HEK293 (cell line): ENCODE measurements around the gene AMN.

Experiments used
- CTCF ChIA-PET: fragments of 350-600 bp; formaldehyde crosslinking; extraction: SDS; loops from one replicate; lab custom pipeline; 2021; ENCODE audit warnings: antibody characterized with exemption; lab: Yijun Ruan, JAX
- POLR2A ChIA-PET: fragments of 300-600 bp; formaldehyde crosslinking; extraction: SDS; loops from one replicate; lab custom pipeline; 2020; ENCODE audit warnings: antibody characterized with exemption, inconsistent platforms; lab: Yijun Ruan, JAX
- H3K27ac ChIP-seq: fragments of 200-500 bp; sonication (Bioruptor generic); 2 replicates; pipeline ENCODE4 v1.5.1; 2014; ENCODE audit warnings: low read depth, low read length, control low read depth, inconsistent platforms; ENCODE audit errors: extremely low read depth
- H3K36me3 ChIP-seq, 2 experiments: fragments of 200-500 bp in 1 of 2; sonication (Bioruptor generic) in 1 of 2; 1 replicate in 1 of 2; 2 replicates in 1 of 2; pipeline ENCODE4 v1.5.1; 2014 to 2017; ENCODE audit warnings: inconsistent platforms in 2 of 2, low read length in 2 of 2; ENCODE audit not compliant: control insufficient read depth in 2 of 2, insufficient read depth in 1 of 2
- H3K4me1 ChIP-seq: fragments of 200-500 bp; sonication (Bioruptor generic); 2 replicates; pipeline ENCODE4 v1.5.1; 2014; ENCODE audit warnings: mild to moderate bottlenecking, low read length, inconsistent platforms; ENCODE audit not compliant: control insufficient read depth, insufficient read depth
- H3K4me3 ChIP-seq: 2 replicates; pipeline ENCODE4 v1.5.1; 2011; ENCODE audit warnings: low read depth, mild to moderate bottlenecking, control low read depth, low read length, moderate library complexity
- H3K9me3 ChIP-seq: fragments of 200-500 bp; sonication (Bioruptor generic); 2 replicates; pipeline ENCODE4 v1.5.1; 2014; ENCODE audit warnings: low read depth, low read length, inconsistent platforms; ENCODE audit not compliant: control insufficient read depth, insufficient read depth
- BCL11B ChIP-seq: fragments of 450-650 bp; formaldehyde crosslinking; IDR thresholded peaks from 2 replicates; pipeline ENCODE4 v1.5.1; 2016; ENCODE audit warnings: low read depth, missing biosample characterization, missing genetic modification characterization
- KLF9 ChIP-seq: fragments of 450-650 bp; formaldehyde crosslinking; IDR thresholded peaks from 2 replicates; pipeline ENCODE4 v1.5.1; 2016; ENCODE audit warnings: missing biosample characterization, missing genetic modification characterization, low read depth
- TRIM28 ChIP-seq: IDR thresholded peaks from 2 replicates; pipeline ENCODE4 v1.6.1; 2011; ENCODE audit warnings: low read length, control low read depth, borderline replicate concordance
- ZFP41 ChIP-seq: fragments of 450-650 bp; formaldehyde crosslinking; IDR thresholded peaks from 2 replicates; pipeline ENCODE4 v1.5.1; 2016; ENCODE audit warnings: missing biosample characterization, missing genetic modification characterization, borderline replicate concordance
- ZNF114 ChIP-seq: fragments of 450-650 bp; formaldehyde crosslinking; IDR thresholded peaks from 2 replicates; pipeline ENCODE4 v1.5.0; 2017; ENCODE audit warnings: missing biosample characterization, missing genetic modification characterization
- ZNF121 ChIP-seq: fragments of 450-650 bp; formaldehyde crosslinking; IDR thresholded peaks from 2 replicates; pipeline ENCODE4 v1.5.1; 2016; ENCODE audit warnings: missing biosample characterization, missing genetic modification characterization
- ZNF514 ChIP-seq: fragments of 450-650 bp; formaldehyde crosslinking; IDR thresholded peaks from 2 replicates; pipeline ENCODE4 v1.5.1; 2016; ENCODE audit warnings: missing biosample characterization, missing genetic modification characterization
- ZNF530 ChIP-seq: fragments of 450-650 bp; formaldehyde crosslinking; IDR thresholded peaks from 2 replicates; pipeline ENCODE4 v1.5.1; 2016; ENCODE audit warnings: low read depth, missing biosample characterization, missing genetic modification characterization
- ZNF548 ChIP-seq: fragments of 450-650 bp; formaldehyde crosslinking; IDR thresholded peaks from 2 replicates; pipeline ENCODE4 v1.5.1; 2016; ENCODE audit warnings: missing biosample characterization, missing genetic modification characterization
- ZNF560 ChIP-seq: fragments of 450-650 bp; formaldehyde crosslinking; IDR thresholded peaks from 2 replicates; pipeline ENCODE4 v1.5.1; 2017; ENCODE audit warnings: missing biosample characterization, missing genetic modification characterization, borderline replicate concordance
- ZNF585B ChIP-seq: fragments of 450-650 bp; formaldehyde crosslinking; IDR thresholded peaks from 2 replicates; pipeline ENCODE4 v1.5.1; 2016; ENCODE audit warnings: missing biosample characterization, missing genetic modification characterization
- ZNF626 ChIP-seq: fragments of 450-650 bp; sonication (Bioruptor Pico); formaldehyde crosslinking; IDR thresholded peaks from 2 replicates; pipeline ENCODE4 v1.5.1; 2018; ENCODE audit warnings: missing biosample characterization, missing genetic modification characterization, inconsistent platforms
- ZNF660 ChIP-seq: fragments of 450-650 bp; IDR thresholded peaks from 2 replicates; pipeline ENCODE4 v1.5.1; 2018; ENCODE audit warnings: missing biosample characterization, mild to moderate bottlenecking, missing genetic modification characterization
- ZNF747 ChIP-seq: fragments of 450-650 bp; formaldehyde crosslinking; IDR thresholded peaks from 2 replicates; pipeline ENCODE4 v1.5.1; 2016; ENCODE audit warnings: missing biosample characterization, missing genetic modification characterization
- ZNF76 ChIP-seq: fragments of 450-650 bp; formaldehyde crosslinking; IDR thresholded peaks from 2 replicates; pipeline ENCODE4; 2016; ENCODE audit warnings: low read depth, missing biosample characterization, missing genetic modification characterization, borderline replicate concordance
- ZNF785 ChIP-seq: fragments of 450-650 bp; formaldehyde crosslinking; IDR thresholded peaks from 2 replicates; pipeline ENCODE4 v1.5.1; 2016; ENCODE audit warnings: missing biosample characterization, missing genetic modification characterization
- ZSCAN16 ChIP-seq: fragments of 450-650 bp; formaldehyde crosslinking; IDR thresholded peaks from 2 replicates; pipeline ENCODE4 v1.5.1; 2016; ENCODE audit warnings: missing biosample characterization, missing genetic modification characterization
- TF ChIP-seq, protein P1 (sequence below): fragments of 450-650 bp; formaldehyde crosslinking; IDR thresholded peaks from 2 replicates; pipeline ENCODE4 v1.5.1; 2016; ENCODE audit warnings: missing biosample characterization, missing genetic modification characterization
- TF ChIP-seq, protein P2 (sequence below): fragments of 450-650 bp; formaldehyde crosslinking; IDR thresholded peaks from 2 replicates; pipeline ENCODE4 v1.5.1; 2017; ENCODE audit warnings: missing biosample characterization, missing genetic modification characterization
- TF ChIP-seq, protein P3 (sequence below): fragments of 450-650 bp; formaldehyde crosslinking; IDR thresholded peaks from 2 replicates; pipeline ENCODE4 v1.5.1; 2016; ENCODE audit warnings: missing biosample characterization, missing genetic modification characterization
- TF ChIP-seq, protein P4 (sequence below): fragments of 450-650 bp; formaldehyde crosslinking; IDR thresholded peaks from 2 replicates; pipeline ENCODE4 v1.5.1; 2017; ENCODE audit warnings: missing biosample characterization, mild to moderate bottlenecking, missing genetic modification characterization, moderate library complexity
- TF ChIP-seq, protein P5 (sequence below): fragments of 450-650 bp; formaldehyde crosslinking; IDR thresholded peaks from 2 replicates; pipeline ENCODE4 v1.5.1; 2016; ENCODE audit warnings: missing biosample characterization, missing genetic modification characterization
- TF ChIP-seq, protein P6 (sequence below): IDR thresholded peaks from 2 replicates; pipeline ENCODE4 v1.6.1; 2011; ENCODE audit warnings: mild to moderate bottlenecking, low read depth, low read length, borderline replicate concordance

The AMN gene

DNA sequence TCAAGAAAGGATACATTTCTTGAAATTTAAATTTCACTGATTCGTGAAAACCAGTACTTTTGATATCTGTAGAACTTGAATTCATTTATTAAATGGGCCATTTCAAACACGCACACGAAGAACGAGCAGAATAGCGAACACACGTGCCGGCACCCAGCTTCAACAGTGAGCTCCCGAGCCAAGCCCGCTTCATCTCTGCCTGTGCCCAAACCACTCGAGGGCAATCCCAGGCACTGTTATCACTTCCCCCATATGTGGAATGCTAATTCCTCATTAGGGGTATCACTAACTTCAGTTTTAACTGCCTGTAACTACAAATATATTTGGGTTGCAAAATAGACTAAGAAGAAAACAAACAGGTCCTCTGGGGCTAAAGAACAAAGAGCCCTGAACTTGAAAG lies 48.0 kb downstream of the AMN start:
- ChIA-PET CTCF (interaction anchor here (0.6 to 0.9 kb wide), 3 partner anchors 322 to 658 kb away, joined by 3 to 4 read pairs (median 3); no protein-coding TSS in a partner anchor), POLR2A (no interaction called here)
- H3K4me1 ChIP-seq, result no peaks in the 10 kb centered on the region
- H3K4me3 ChIP-seq, result no peak overlapping the region
- no peak overlapping the region for H3K27ac ChIP-seq
- TF ChIP-seq ZSCAN16 (no peak), ZNF548 (tag by site-specific recombination) (no peak)
- TF ChIP-seq, protein P1, sequence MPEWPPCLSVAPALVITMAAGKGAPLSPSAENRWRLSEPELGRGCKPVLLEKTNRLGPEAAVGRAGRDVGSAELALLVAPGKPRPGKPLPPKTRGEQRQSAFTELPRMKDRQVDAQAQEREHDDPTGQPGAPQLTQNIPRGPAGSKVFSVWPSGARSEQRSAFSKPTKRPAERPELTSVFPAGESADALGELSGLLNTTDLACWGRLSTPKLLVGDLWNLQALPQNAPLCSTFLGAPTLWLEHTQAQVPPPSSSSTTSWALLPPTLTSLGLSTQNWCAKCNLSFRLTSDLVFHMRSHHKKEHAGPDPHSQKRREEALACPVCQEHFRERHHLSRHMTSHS, result no peak
- TF ChIP-seq, protein P2, sequence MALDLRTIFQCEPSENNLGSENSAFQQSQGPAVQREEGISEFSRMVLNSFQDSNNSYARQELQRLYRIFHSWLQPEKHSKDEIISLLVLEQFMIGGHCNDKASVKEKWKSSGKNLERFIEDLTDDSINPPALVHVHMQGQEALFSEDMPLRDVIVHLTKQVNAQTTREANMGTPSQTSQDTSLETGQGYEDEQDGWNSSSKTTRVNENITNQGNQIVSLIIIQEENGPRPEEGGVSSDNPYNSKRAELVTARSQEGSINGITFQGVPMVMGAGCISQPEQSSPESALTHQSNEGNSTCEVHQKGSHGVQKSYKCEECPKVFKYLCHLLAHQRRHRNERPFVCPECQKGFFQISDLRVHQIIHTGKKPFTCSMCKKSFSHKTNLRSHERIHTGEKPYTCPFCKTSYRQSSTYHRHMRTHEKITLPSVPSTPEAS, result no peak
- H3K36me3 ChIP-seq, result peaks cover 18 to 91% of the 10 kb centered on the region in 2 experiments
- no peaks in the 10 kb centered on the region for H3K9me3 ChIP-seq

DNA sequence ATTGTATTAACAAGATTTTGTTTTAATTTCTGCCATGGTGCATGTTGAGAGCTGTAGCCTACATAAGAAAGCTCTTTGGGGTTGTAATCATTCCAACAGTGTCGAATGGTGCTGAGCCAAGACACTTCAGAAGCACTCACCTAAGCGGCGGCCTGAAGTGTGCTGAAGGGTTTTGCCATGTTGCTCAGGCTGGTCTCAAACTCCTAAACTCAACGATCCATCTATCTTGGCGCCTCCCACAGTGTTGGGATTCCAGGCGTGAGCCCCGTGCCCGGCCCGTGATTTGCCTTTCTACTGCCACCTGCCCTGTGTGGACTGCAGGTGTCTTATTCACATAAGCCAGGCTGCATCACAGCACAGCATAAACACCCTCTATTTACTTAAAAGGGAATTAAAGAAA lies 48.9 kb downstream of the AMN start:
- ChIA-PET CTCF (interaction anchor here (0.6 kb wide), 1 partner anchor 333 kb away, joined by 4 read pairs; no protein-coding TSS in a partner anchor), POLR2A (no interaction called here)

DNA sequence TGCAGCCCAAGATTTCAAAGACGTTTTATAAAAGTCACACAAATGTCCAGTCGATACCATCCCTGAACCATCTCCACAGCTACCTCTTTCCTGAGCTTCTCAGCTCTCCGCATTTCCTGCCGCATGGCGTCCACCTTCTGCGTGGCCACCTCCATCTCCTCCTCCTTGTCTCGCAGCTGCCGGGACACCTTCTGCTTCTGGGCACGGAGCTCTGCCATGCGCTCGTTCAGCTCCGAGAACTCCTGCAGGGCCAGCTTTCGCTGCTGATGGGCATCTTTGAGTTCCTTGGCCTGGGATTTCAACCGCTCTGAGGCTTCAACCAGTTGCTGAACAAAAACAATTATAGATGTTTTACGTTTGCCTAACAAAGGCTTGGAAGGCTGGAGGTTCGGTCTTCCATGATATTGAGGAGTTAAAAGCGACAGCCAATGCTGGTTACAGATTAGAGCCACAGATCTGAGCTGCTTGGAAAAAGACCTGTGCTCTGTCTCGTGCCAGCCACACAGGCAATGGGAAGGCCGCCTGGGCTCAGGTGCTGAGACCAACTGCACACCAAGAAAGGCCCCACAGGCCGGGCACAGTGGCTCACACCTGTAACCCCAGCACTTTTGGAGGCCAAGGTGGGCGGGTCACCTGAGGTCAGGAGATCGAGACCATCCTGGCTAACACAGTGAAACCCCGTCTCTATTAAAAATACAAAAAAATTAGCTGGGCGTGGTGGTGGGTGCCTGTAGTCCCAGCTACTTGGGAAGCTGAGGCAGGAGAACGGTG lies 49.6 kb downstream of the AMN start:
- Histone ChIP-seq H3K36me3 (peaks cover 17 to 89% of the 10 kb centered on the region in 2 experiments), H3K27ac (no peak overlapping the region), H3K4me3 (no peak overlapping the region), H3K4me1 (no peaks in the 10 kb centered on the region), H3K9me3 (no peaks in the 10 kb centered on the region)
- ChIA-PET POLR2A (no interaction called here), CTCF (interaction anchor here (0.6 kb wide), 2 partner anchors 150 to 324 kb away, joined by 4 to 9 read pairs; no protein-coding TSS in a partner anchor)
- TF ChIP-seq, protein P3, sequence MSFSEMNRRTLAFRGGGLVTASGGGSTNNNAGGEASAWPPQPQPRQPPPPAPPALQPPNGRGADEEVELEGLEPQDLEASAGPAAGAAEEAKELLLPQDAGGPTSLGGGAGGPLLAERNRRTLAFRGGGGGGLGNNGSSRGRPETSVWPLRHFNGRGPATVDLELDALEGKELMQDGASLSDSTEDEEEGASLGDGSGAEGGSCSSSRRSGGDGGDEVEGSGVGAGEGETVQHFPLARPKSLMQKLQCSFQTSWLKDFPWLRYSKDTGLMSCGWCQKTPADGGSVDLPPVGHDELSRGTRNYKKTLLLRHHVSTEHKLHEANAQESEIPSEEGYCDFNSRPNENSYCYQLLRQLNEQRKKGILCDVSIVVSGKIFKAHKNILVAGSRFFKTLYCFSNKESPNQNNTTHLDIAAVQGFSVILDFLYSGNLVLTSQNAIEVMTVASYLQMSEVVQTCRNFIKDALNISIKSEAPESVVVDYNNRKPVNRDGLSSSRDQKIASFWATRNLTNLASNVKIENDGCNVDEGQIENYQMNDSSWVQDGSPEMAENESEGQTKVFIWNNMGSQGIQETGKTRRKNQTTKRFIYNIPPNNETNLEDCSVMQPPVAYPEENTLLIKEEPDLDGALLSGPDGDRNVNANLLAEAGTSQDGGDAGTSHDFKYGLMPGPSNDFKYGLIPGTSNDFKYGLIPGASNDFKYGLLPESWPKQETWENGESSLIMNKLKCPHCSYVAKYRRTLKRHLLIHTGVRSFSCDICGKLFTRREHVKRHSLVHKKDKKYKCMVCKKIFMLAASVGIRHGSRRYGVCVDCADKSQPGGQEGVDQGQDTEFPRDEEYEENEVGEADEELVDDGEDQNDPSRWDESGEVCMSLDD (tag by site-specific recombination), result no peak
- TF ChIP-seq, protein P4, sequence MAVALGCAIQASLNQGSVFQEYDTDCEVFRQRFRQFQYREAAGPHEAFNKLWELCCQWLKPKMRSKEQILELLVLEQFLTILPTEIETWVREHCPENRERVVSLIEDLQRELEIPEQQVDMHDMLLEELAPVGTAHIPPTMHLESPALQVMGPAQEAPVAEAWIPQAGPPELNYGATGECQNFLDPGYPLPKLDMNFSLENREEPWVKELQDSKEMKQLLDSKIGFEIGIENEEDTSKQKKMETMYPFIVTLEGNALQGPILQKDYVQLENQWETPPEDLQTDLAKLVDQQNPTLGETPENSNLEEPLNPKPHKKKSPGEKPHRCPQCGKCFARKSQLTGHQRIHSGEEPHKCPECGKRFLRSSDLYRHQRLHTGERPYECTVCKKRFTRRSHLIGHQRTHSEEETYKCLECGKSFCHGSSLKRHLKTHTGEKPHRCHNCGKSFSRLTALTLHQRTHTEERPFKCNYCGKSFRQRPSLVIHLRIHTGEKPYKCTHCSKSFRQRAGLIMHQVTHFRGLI (tag by site-specific recombination), result no peak
- no peak for TF ChIP-seq ZNF514 (tag by site-specific recombination)
- no peak for TF ChIP-seq ZNF114 (tag by site-specific recombination)
- TF ChIP-seq KLF9 (tag by site-specific recombination), result no peak

More for the DNA sequence above, 48.9 kb downstream of the AMN start:
- H3K27ac ChIP-seq, result no peak overlapping the region
- TF ChIP-seq TRIM28, result no peak
- TF ChIP-seq ZNF560 (tag by site-specific recombination), result no peak
- no peak for TF ChIP-seq ZNF76 (tag by site-specific recombination)
- TF ChIP-seq, protein P5, sequence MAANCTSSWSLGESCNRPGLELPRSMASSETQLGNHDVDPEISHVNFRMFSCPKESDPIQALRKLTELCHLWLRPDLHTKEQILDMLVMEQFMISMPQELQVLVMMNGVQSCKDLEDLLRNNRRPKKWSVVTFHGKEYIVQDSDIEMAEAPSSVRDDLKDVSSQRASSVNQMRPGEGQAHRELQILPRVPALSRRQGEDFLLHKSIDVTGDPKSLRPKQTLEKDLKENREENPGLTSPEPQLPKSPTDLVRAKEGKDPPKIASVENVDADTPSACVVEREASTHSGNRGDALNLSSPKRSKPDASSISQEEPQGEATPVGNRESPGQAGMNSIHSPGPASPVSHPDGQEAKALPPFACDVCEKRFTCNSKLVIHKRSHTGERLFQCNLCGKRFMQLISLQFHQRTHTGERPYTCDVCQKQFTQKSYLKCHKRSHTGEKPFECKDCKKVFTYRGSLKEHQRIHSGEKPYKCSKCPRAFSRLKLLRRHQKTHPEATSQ (tag by site-specific recombination), result no peak
- TF ChIP-seq ZNF747 (tag by site-specific recombination), result no peak
- no peak for TF ChIP-seq ZNF660 (tag by site-specific recombination)
- no peak for TF ChIP-seq ZFP41 (tag by site-specific recombination)
- no peak for TF ChIP-seq BCL11B (tag by site-specific recombination)
- TF ChIP-seq KLF9 (tag by site-specific recombination), result no peak
- no peak for TF ChIP-seq ZNF785 (tag by site-specific recombination)
- no peak for TF ChIP-seq ZNF585B (tag by site-specific recombination)
- no peak for TF ChIP-seq ZNF626 (tag by site-specific recombination)
- TF ChIP-seq ZNF530 (tag by site-specific recombination), result no peak
- TF ChIP-seq ZNF121 (tag by site-specific recombination), result no peak
- TF ChIP-seq, protein P6, sequence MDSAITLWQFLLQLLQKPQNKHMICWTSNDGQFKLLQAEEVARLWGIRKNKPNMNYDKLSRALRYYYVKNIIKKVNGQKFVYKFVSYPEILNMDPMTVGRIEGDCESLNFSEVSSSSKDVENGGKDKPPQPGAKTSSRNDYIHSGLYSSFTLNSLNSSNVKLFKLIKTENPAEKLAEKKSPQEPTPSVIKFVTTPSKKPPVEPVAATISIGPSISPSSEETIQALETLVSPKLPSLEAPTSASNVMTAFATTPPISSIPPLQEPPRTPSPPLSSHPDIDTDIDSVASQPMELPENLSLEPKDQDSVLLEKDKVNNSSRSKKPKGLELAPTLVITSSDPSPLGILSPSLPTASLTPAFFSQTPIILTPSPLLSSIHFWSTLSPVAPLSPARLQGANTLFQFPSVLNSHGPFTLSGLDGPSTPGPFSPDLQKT, result no peak
- H3K4me3 ChIP-seq, result no peak overlapping the region
- peaks cover 17 to 91% of the 10 kb centered on the region in 2 experiments for H3K36me3 ChIP-seq
- no peaks in the 10 kb centered on the region for H3K4me1 ChIP-seq
- no peaks in the 10 kb centered on the region for H3K9me3 ChIP-seq
